Activated T-cell treated with anti-CD3 and anti-CD28 coated beads, Interleukin-2, amount 50 U/mL, for 4 hours (primary cell): ENCODE data around the gene PCSK5. TPM values are rescaled to one million over a fixed set of nuclear protein-coding genes. Genes with fewer than 3 reads are reported as not detected.

Source experiments
- ATAC-seq, 2 donors: fragments of 200-7000 bp; cut with Tn5 transposase; one replicate each; pipeline ENCODE4 v1.10.0; 2021
- DNase-seq: peaks from one replicate; pipeline ENCODE4 v3.0.0-alpha.2; 2020
- H3K27me3 Mint-ChIP-seq: one replicate; pipeline ENCODE4 v1.8.0; 2021; ENCODE audit warnings: low read depth, mixed read lengths
- H3K36me3 Mint-ChIP-seq: one replicate; pipeline ENCODE4 v1.8.0; 2022; ENCODE audit warnings: mixed read lengths; ENCODE audit not compliant: insufficient read depth
- H3K4me1 Mint-ChIP-seq: one replicate; pipeline ENCODE4 v1.8.0; 2021; ENCODE audit warnings: low read depth, mixed read lengths
- H3K4me3 Mint-ChIP-seq: one replicate; pipeline ENCODE4 v1.8.0; 2021; ENCODE audit warnings: mild to moderate bottlenecking, moderate library complexity, mixed read lengths
- H3K9me3 Mint-ChIP-seq: one replicate; pipeline ENCODE4 v1.8.0; 2021; ENCODE audit warnings: mixed read lengths
- total RNA-seq, 3 donors: library from RNA; stranded (reverse); gene quantifications; one replicate each; pipeline ENCODE4 v1.2.1, GENCODE V29; 2021

PCSK5 gene
- total RNA-seq, 3 donors from 2014 or later, result 1.0 to 1.7 (median 1.6) TPM

DNA sequence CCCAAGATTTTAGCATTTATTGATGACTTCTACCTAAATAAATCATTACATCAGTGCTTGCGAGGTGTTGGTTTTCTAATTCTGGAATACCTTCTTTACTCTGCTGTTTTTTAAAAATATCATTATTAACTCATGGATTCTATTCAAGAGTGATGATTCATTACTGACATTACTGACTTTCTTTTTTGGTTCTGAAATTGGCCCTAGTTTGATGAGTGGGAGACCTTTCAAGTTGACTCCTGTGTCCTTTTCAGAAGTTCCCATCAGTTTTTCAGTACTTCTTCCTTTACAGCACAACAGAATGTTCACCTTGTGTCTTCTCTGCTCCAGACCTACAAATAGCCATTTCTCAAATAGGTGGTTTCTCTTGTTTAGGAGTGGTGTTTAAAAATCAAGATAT, 114.1 kb downstream of the PCSK5 start:
- Mint-ChIP-seq H3K4me3 (no peak overlapping the region), H3K4me1 (peaks cover 36% of the 10 kb centered on the region)

DNA sequence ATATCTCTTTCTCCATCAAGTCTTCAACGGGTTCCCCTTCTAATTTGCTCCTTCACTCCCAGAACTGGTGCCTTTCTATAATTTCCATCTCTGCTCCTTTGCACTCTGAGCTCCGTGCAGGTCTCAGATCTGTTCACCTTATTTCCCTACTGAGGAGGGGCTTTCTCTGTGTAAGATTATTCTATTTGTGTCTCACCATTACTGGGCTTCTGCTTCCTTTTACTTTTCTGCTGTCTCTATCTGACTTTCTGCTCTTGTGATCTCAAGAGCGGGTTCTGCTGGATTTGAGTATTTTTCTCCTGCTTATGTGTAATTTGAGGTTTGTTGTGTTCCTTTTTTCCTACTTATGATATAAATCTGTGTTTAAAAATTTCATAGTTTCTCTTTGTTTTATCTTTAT, 117.5 kb downstream of the PCSK5 start:
- Mint-ChIP-seq H3K4me1 (peaks cover 35% of the 10 kb centered on the region), H3K27me3 (no peaks in the 10 kb centered on the region), H3K4me3 (peak overlapping the region; percentile 46), H3K36me3 (peaks cover 4% of the 10 kb centered on the region), H3K9me3 (no peaks in the 10 kb centered on the region)
- DNase-seq (no peak), ATAC-seq (no peak)

More for the DNA sequence above, 114.1 kb downstream of the PCSK5 start:
- DNase-seq (no peak), ATAC-seq (peak; percentile 83 to 88)
- Mint-ChIP-seq H3K36me3 (peaks cover 4% of the 10 kb centered on the region), H3K27me3 (no peaks in the 10 kb centered on the region), H3K9me3 (no peaks in the 10 kb centered on the region)

DNA sequence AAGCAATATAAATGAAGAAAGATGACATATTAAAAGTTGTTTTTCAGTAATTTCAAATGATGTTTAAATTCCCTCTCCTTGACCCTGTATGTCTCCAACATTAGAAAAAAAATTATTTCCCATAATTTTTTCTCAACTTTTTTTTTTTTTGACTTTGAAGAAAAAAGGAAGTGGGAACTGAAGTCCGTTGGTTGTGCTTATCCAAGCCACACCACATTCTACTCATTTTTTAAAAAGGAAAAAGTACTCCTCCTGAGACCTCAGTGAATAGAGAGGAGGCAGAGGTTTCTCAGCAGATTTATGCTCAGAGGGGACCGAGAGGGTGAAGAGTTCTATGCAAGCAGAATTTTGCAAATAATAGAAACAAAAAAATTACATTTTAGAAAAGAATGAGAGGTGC, 123.3 kb downstream of the PCSK5 start:
- Mint-ChIP-seq H3K9me3 (peaks cover 2% of the 10 kb centered on the region), H3K27me3 (no peaks in the 10 kb centered on the region), H3K4me3 (no peak overlapping the region), H3K4me1 (peaks cover 23% of the 10 kb centered on the region), H3K36me3 (peaks cover 2% of the 10 kb centered on the region)
- DNase-seq, result no peak
- ATAC-seq, result no peak

DNA sequence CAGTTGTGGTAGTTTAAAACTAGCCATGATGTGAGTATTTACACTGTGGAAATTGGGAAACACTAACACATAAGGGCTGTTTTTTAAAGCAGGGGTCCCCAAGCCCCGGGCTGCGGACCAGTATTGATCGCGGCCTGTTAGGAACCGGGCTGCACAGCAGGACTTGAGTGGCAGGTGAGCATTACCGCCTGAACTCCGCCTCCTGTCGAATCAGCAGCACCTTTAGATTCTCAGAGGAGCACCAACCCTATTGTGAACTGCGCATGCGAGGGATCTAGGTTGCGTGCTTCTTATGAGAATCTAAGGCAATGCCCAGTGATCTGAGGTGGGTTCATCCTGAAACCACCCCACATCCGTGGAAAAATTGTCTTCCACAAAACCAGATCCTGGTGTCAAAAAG, 127.8 kb downstream of the PCSK5 start:
- no peak for DNase-seq
- ATAC-seq, result no peak
- no peak overlapping the region for H3K4me3 Mint-ChIP-seq
- H3K9me3 Mint-ChIP-seq, result peaks cover 2% of the 10 kb centered on the region
- peaks cover 2% of the 10 kb centered on the region for H3K36me3 Mint-ChIP-seq
- H3K4me1 Mint-ChIP-seq, result peaks cover 51% of the 10 kb centered on the region
- no peaks in the 10 kb centered on the region for H3K27me3 Mint-ChIP-seq

DNA sequence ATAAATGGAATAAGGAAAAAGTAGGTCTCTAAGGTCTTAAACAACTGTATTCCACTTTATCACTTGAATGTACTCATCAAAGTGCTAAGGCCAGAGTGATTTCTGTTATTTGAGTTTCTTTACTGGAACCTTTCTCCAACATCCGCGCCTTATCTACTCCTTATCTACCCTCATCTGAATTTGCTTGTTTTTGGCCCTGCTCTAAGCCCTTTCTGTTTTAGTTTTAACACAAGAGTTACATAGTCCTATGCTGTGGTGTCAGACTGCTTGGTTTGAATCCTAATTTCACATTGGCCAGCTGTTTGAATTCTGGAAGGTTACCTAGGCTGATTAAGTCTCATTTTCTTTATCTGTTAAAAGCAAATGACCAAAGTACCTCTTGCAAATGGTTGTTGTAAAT, 128.3 kb downstream of the PCSK5 start:
- H3K27me3 Mint-ChIP-seq, result no peaks in the 10 kb centered on the region
- no peak overlapping the region for H3K4me3 Mint-ChIP-seq
- DNase-seq, result no peak
- H3K4me1 Mint-ChIP-seq, result peaks cover 56% of the 10 kb centered on the region
- H3K9me3 Mint-ChIP-seq, result peaks cover 2% of the 10 kb centered on the region
- H3K36me3 Mint-ChIP-seq, result peaks cover 2% of the 10 kb centered on the region
- ATAC-seq, result peak; percentile 53 to 57

DNA sequence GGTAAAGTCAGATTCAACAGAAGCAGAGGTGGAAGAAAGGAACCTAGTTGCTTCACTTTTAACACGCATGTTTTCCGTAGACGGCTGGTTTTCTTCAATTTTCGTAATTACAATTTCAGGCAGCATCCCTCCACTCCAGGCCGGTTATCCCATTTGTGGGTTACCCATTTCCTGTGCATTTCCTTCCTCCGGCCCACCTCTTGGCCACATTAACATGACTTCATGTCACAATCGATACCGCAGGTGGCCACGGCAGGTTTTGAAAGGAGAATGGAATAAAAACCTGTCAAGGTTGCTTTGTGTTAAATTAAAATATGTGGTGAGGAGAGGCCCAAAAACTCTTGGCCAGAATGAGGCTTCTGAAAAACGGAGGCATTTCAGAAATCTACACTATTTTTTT, 130.2 kb downstream of the PCSK5 start:
- Mint-ChIP-seq H3K4me1 (peaks cover 72% of the 10 kb centered on the region), H3K36me3 (no peaks in the 10 kb centered on the region), H3K27me3 (no peaks in the 10 kb centered on the region), H3K4me3 (no peak overlapping the region), H3K9me3 (peaks cover 2% of the 10 kb centered on the region)
- ATAC-seq (no peak), DNase-seq (no peak)

DNA sequence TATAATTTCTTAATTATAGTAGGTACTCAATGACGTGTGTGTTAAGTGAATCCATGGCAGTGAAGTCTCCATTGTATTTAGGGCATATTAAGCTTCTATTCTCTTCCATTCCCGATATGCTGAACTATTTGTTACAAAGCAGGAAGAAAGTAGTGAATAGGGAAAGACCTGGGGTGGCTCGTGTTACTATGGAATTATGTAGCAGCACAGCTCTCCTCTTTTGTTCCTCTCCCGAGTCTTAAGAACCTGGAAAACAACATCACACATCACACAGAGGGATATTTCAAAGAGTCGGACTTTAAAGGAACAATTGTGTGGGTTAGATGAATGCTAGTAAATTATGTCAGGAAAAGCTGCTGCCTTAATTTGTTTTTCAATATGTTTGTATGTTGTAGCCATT, 131.8 kb downstream of the PCSK5 start:
- H3K9me3 Mint-ChIP-seq, result no peaks in the 10 kb centered on the region
- no peaks in the 10 kb centered on the region for H3K27me3 Mint-ChIP-seq
- DNase-seq (no peak), ATAC-seq (no peak)
- H3K4me1 Mint-ChIP-seq, result peaks cover 85% of the 10 kb centered on the region
- H3K4me3 Mint-ChIP-seq, result no peak overlapping the region
- no peaks in the 10 kb centered on the region for H3K36me3 Mint-ChIP-seq

DNA sequence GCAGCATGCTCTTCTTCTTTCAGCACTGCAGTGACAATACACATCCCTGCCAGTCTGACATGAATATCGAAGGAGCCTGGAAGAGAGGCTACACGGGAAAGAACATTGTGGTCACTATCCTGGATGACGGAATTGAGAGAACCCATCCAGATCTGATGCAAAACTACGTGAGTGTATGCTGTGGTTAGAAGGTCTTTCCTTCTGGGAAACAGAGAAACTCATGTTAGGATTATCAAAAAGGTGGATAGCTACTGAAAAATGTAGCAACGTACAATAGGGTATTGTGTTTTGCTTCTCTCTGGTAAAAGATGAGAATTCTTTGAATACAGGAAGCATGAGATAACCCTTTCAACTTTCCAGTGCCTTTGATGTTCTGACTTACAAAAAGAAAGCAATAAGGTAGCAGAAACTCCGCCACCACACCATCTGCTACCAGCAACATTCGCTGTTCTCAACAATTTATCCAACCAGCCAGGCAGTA, 133.3 kb downstream of the PCSK5 start:
- no peaks in the 10 kb centered on the region for H3K27me3 Mint-ChIP-seq
- H3K4me3 Mint-ChIP-seq, result peak overlapping the region; percentile 51
- ATAC-seq (peak; percentile 79 to 87), DNase-seq (peak; percentile 17)
- H3K36me3 Mint-ChIP-seq, result peaks cover 2% of the 10 kb centered on the region
- H3K9me3 Mint-ChIP-seq, result no peaks in the 10 kb centered on the region
- H3K4me1 Mint-ChIP-seq, result peaks cover 85% of the 10 kb centered on the region

DNA sequence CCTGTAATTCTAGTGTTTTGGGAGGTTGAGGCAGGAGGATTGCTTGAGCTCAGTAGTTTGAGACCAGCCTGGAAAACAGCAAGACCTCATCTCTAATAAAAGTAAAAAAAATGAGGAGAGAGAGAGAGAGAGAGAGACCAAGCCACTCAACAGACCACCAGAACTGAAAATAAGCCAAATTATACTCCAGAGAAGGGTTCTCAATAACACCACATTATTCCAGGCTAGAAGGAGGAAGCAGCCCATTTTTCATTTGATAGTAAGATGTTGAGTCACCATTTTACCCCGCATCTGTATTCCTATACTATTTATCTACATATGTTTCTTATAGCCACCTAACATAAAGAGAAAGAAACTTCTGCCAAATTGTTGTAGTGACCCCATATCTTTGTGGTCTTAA, 134.8 kb downstream of the PCSK5 start:
- no peak overlapping the region for H3K4me3 Mint-ChIP-seq
- H3K4me1 Mint-ChIP-seq, result peaks cover 77% of the 10 kb centered on the region
- no peak for ATAC-seq

DNA sequence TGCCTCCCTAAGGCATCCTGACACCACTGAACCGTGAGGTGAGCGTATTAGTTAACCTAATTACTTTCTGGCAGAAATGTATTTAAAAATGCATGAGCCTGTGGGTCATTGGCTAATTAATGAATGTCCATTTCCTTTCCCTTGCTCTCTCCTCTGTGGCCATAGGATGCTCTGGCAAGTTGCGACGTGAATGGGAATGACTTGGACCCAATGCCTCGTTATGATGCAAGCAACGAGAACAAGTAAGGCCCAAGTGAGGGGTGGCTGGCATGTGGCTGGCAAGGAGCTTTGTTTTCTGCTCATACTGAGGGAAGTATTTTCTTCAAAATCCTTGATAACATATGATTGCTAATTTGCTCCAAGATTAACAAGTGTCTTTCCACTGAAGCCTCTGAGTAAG, 136.3 kb downstream of the PCSK5 start:
- no peaks in the 10 kb centered on the region for H3K9me3 Mint-ChIP-seq
- peaks cover 2% of the 10 kb centered on the region for H3K36me3 Mint-ChIP-seq
- no peak for DNase-seq
- peaks cover 66% of the 10 kb centered on the region for H3K4me1 Mint-ChIP-seq
- H3K27me3 Mint-ChIP-seq, result no peaks in the 10 kb centered on the region
- no peak for ATAC-seq
- no peak overlapping the region for H3K4me3 Mint-ChIP-seq

More for the DNA sequence above, 134.8 kb downstream of the PCSK5 start:
- no peaks in the 10 kb centered on the region for H3K27me3 Mint-ChIP-seq
- H3K9me3 Mint-ChIP-seq, result no peaks in the 10 kb centered on the region
- H3K36me3 Mint-ChIP-seq, result peaks cover 2% of the 10 kb centered on the region
- no peak for DNase-seq

DNA sequence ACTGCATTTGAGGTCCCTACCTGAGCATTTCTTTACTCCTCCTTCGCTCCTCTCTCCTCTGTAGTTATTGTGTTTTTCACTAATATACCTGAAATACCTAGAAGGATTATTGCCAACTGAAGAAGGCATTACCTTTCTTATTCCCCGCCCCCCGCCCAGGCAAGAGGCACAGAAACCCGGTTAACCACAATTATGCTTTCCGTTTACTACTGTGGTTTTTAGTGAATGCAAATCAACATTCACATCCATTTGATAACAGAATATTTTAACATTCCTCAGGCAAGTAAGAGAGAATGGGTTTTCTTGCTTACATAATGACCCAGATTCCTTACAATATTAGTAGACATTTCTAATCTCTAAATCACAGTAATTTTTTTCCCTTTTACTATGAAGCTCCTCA, 136.9 kb downstream of the PCSK5 start:
- Mint-ChIP-seq H3K4me1 (peaks cover 67% of the 10 kb centered on the region), H3K9me3 (no peaks in the 10 kb centered on the region), H3K4me3 (peak overlapping the region; percentile 47), H3K27me3 (no peaks in the 10 kb centered on the region), H3K36me3 (peaks cover 2% of the 10 kb centered on the region)
- DNase-seq (no peak), ATAC-seq (peak; percentile 40 to 47)

DNA sequence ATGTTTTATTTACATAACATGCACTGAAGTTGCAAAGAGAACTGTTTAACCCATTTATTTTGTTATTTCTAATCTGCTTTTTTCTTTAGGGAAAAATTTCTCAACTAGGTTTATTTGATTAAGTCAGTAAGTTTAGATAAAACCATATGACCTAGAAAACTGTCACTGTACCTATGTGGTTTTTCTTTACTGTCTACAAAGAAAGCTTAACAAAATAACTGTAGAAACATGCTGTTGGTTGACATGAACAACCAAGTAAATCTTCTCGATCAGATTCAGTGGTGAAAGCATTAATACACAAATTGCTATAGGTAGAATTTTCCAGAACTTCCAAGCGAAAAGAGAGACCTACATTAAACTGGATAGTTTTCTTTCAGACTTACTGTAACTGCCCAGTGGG, 137.4 kb downstream of the PCSK5 start:
- Mint-ChIP-seq H3K27me3 (no peaks in the 10 kb centered on the region), H3K36me3 (peaks cover 2% of the 10 kb centered on the region), H3K4me1 (peaks cover 68% of the 10 kb centered on the region), H3K4me3 (peak overlapping the region; percentile 37), H3K9me3 (no peaks in the 10 kb centered on the region)
- ATAC-seq, result no peak
- no peak for DNase-seq

DNA sequence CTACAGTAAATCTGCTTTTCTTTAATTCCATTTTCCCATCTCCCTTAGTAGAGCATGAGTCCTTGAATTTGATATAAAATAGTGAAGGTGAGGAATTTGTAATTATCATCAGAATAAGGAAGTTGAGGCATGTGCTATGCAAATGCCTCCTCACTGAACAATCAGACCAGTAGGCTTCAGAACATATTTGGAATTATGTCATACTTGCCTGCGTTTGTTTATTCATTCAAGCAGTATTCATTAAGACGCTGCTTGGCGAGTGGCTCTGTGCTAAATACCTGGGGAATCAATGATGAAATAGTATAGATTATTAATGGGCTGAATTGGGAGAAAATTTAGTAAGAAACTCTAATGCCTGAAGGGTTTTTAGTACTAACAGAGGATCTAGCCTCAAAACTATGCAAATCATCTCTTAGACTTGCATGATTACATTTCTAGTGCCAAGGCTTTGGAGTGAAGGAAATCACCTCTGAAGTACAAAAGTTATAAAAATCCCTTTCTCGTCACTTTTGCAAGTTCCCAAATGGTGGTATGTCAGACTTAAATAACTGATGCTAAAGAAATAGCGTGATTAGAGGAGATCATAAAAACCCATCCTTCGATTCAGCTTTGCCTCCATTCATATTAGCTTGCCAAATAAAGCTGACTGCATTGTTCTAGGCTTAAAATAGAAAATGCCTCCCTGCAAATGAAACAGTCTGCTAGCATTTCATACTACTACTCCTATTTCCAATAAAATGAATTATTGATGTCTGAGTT, 141.7 kb downstream of the PCSK5 start:
- H3K9me3 Mint-ChIP-seq, result no peaks in the 10 kb centered on the region
- ATAC-seq, result no peak
- H3K27me3 Mint-ChIP-seq, result peaks cover 2% of the 10 kb centered on the region
- peaks cover 39% of the 10 kb centered on the region for H3K4me1 Mint-ChIP-seq
- peaks cover 6% of the 10 kb centered on the region for H3K36me3 Mint-ChIP-seq
- no peak for DNase-seq
- no peak overlapping the region for H3K4me3 Mint-ChIP-seq

DNA sequence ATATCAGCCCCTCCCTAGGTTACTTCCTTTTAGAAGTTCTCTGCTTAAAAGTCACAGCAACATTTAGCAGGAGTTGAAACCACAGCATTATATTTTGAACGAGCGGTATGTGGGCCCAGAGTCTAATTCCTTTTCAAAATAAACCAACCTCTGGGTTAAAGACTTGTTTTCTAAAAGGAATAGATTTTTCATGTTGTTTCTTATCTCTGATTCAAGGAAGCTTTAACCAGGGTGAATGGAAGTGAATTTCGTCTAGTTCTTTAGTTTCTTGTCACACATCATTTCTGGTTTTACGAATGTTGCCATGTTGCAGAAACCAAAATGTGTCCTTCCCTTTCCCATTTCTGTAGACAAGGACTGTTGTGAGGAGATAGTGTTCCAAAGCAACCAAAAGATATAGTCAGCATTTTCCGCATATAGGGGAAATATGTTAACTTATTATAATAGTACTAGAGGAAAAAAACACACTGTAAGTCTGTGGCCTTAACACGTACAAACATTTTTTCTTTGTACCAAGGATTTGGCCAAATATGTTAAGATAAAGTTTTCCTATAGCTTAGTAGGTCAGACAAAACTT, 142.4 kb downstream of the PCSK5 start:
- no peak overlapping the region for H3K4me3 Mint-ChIP-seq
- DNase-seq (no peak), ATAC-seq (no peak)

DNA sequence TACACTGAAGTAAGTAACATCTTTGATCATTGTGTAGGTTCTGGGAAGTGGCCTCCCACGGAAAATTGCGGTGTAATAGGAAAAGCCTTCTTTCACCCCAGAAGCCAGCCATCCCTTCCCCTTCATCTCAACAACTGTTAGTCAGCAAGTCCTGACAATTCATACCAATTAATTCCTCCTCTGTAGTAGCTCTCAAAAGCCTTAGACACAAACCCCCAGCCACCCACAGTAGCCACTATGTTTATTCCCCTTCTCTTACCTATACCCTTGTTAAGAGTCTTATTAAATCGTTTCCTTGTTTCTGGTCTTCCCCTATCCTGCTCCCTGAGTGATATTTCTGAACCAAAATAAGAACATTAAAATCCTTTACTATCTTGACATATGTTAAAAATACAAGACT, 143.6 kb downstream of the PCSK5 start:
- Mint-ChIP-seq H3K27me3 (peaks cover 2% of the 10 kb centered on the region), H3K9me3 (no peaks in the 10 kb centered on the region), H3K4me3 (no peak overlapping the region), H3K4me1 (peaks cover 24% of the 10 kb centered on the region), H3K36me3 (peaks cover 9% of the 10 kb centered on the region)
- DNase-seq (no peak), ATAC-seq (peak in 1 of 2 donors; percentile 10)

More for the DNA sequence above, 142.4 kb downstream of the PCSK5 start:
- peaks cover 33% of the 10 kb centered on the region for H3K4me1 Mint-ChIP-seq
- no peaks in the 10 kb centered on the region for H3K9me3 Mint-ChIP-seq
- H3K36me3 Mint-ChIP-seq, result peaks cover 7% of the 10 kb centered on the region
- peaks cover 2% of the 10 kb centered on the region for H3K27me3 Mint-ChIP-seq
